ELR (cell line): ENCODE results near the gene ADAMTS6.
A peak's percentile ranks its signal among the peaks of the same experiment; 100 is the strongest.
"Not testable (repeated sequence)": the region's sequence is repeated elsewhere in the genome, so short reads cannot be mapped to it uniquely, and the experiment has no call there.

Experiments
- DNase-seq: peaks from one replicate; pipeline ENCODE4 v3.0.0-alpha.2; 2015; ENCODE audit warnings: low read depth

ADAMTS6 gene

GRCh38 chr5:65364907-65365306 is 116.8 kb downstream of the ADAMTS6 start:
- peak; percentile 15 for DNase-seq

GRCh38 chr5:65363499-65363898 is 118.2 kb downstream of the ADAMTS6 start:
- no peak for DNase-seq

- no peak for DNase-seq
These were observed 121.7 kb downstream of the ADAMTS6 start for GRCh38 chr5:65359981-65360380.

- no peak for DNase-seq
These were observed 122.2 kb downstream of the ADAMTS6 start for GRCh38 chr5:65359569-65359968.

- DNase-seq, result no peak
These were observed 125.4 kb downstream of the ADAMTS6 start for GRCh38 chr5:65356274-65356673.

- no peak for DNase-seq
These were observed 126.4 kb downstream of the ADAMTS6 start for GRCh38 chr5:65355301-65355700.

GRCh38 chr5:65341835-65342234 is 139.9 kb downstream of the ADAMTS6 start:
- DNase-seq, result no peak

GRCh38 chr5:65338606-65339151 is 143.0 kb downstream of the ADAMTS6 start:
- DNase-seq, result peak; percentile 40

- DNase-seq, result no peak
These were observed 147.6 kb downstream of the ADAMTS6 start for GRCh38 chr5:65334077-65334476.

- DNase-seq, result no peak
These were observed 149.1 kb downstream of the ADAMTS6 start for GRCh38 chr5:65332591-65332990.

- DNase-seq, result no peak
These were observed 152.5 kb downstream of the ADAMTS6 start for GRCh38 chr5:65329266-65329665.

- peak; percentile 41 for DNase-seq
These were observed 154.1 kb downstream of the ADAMTS6 start for GRCh38 chr5:65327582-65327981.

GRCh38 chr5:65326922-65327321 is 154.8 kb downstream of the ADAMTS6 start:
- peak; percentile 18 for DNase-seq

- DNase-seq, result no peak
These were observed 157.5 kb downstream of the ADAMTS6 start for GRCh38 chr5:65324226-65324625.

- not testable (repeated sequence) for DNase-seq
These were observed 161.0 kb downstream of the ADAMTS6 start for GRCh38 chr5:65320704-65321103.

GRCh38 chr5:65320250-65320649 is 161.5 kb downstream of the ADAMTS6 start:
- no peak for DNase-seq

- DNase-seq, result no peak
These were observed 173.8 kb downstream of the ADAMTS6 start for GRCh38 chr5:65307931-65308330.

- DNase-seq, result peak; percentile 38
These were observed 174.6 kb downstream of the ADAMTS6 start for GRCh38 chr5:65307088-65307487.

GRCh38 chr5:65305913-65306312 is 175.8 kb downstream of the ADAMTS6 start:
- DNase-seq, result peak; percentile 60

GRCh38 chr5:65299861-65300260 is 181.9 kb downstream of the ADAMTS6 start:
- no peak for DNase-seq

GRCh38 chr5:65296067-65296466 is 185.7 kb downstream of the ADAMTS6 start:
- DNase-seq, result no peak

- DNase-seq, result no peak
These were observed 189.5 kb downstream of the ADAMTS6 start for GRCh38 chr5:65292196-65292595.

- DNase-seq, result no peak
These were observed 191.0 kb downstream of the ADAMTS6 start for GRCh38 chr5:65290677-65291076.

GRCh38 chr5:65288657-65289056 is 193.1 kb downstream of the ADAMTS6 start:
- DNase-seq, result no peak

- DNase-seq, result no peak
These were observed 202.1 kb downstream of the ADAMTS6 start for GRCh38 chr5:65279603-65280002.
